ENCODE results near the gene TRIM68. TPM values are rescaled to one million over a fixed set of nuclear protein-coding genes. Genes with fewer than 3 reads are reported as not detected.

The TRIM68 gene, protein sequence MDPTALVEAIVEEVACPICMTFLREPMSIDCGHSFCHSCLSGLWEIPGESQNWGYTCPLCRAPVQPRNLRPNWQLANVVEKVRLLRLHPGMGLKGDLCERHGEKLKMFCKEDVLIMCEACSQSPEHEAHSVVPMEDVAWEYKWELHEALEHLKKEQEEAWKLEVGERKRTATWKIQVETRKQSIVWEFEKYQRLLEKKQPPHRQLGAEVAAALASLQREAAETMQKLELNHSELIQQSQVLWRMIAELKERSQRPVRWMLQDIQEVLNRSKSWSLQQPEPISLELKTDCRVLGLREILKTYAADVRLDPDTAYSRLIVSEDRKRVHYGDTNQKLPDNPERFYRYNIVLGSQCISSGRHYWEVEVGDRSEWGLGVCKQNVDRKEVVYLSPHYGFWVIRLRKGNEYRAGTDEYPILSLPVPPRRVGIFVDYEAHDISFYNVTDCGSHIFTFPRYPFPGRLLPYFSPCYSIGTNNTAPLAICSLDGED
- 8.2 to 10.7 TPM (median 8.7 TPM) in 3 replicates for total RNA-seq (2021)
- Bru-seq, nascent RNA, result percentile 68 among the genes with signal in this experiment
- long read RNA-seq, experiment 1, transcript TRIM68-201 (7 exons, 3,352 nt), result major isoform, 31 of 46 reads
- long read RNA-seq, experiment 1, partial matches to known transcripts, result 2 of 46 reads
- long read RNA-seq, experiment 1, other reads (novel, unspliced or antisense), result 13 of 46 reads
- long read RNA-seq, experiment 2, partial matches to known transcripts, result 0 of 9 reads
- long read RNA-seq, experiment 2, other reads (novel, unspliced or antisense), result 6 of 9 reads
- long read RNA-seq, experiment 3, partial matches to known transcripts, result 0 of 1 reads
- long read RNA-seq, experiment 3, other reads (novel, unspliced or antisense), result 0 of 1 reads

DNA sequence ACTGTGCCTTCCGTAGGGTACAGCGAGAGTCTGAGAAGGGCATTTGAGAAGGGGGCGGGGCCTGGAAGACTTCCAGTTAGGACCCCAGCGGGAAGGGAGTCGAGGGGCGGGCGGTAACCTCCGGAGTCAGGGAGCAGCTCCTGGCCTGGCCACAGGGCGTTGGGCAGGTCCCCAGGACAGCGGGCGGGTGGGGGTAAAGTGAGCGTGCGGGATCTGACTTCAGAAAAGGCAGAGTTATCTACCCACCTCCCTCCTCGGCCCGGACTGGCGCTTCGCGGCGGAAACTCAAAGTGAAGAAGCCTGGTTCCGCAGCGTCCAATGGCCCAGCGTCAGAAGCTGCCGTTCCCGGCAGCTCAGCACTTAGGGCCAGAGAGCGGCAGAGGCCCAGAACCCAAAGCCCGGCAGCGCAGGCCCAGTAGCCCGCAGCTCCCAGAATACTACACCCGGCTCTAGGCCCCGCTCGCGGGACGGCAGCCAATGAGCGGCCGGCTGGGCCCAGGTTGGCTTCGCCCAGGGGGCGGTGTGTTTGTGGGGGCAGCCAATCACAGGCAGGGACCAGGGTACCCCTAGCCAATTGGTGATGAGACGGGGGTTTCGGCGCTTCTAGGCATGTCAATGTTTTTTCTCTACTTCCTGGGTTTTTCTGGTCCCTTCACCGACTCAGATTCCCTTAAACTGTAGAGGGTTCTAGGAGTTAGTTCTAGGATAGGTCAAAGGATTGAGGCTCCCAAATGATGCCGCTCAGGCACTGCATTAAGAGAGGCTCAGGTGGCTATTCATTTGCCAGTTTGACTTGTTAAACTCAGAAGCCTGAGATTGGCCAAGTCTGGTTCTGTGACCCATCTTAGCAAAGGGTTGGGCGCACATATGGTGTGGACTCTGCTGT is at the start of gene TRIM68:
Gene TRIM68, minus strand, starts transcription at position 451 of the 886 bp plus-strand sequence. CDS start 2,727 bp downstream, outside the sequence.
- Mint-ChIP-seq H3K4me3 (peak within 1 kb of the TSS; percentile 77), H3K4me1 (peaks cover 9% of the 10 kb centered on the region), H3K27ac (peak within 1 kb of the TSS; percentile 45), H3K36me3 (no peaks in the 10 kb centered on the region; the same call in 1 of the 2 replicates), H3K9me3 (peaks cover 6% of the 10 kb centered on the region; the same call in 1 of the 2 replicates), H3K27me3 (ENCODE audit: low read depth) (peaks cover 19% of the 10 kb centered on the region)
- DNase-seq (ENCODE audit: low spot score), result peak; percentile 95
- POLR2A ChIA-PET, result interaction anchor here (0.7 to 1.0 kb wide), 3 partner anchors 9 to 1201 kb away, joined by 3 read pairs; no protein-coding TSS in a partner anchor
- CTCF ChIA-PET, result interaction anchor here (0.6 to 2.7 kb wide), 6 partner anchors 10 to 421 kb away, joined by 3 to 18 read pairs (median 5); partner anchors contain the start of gene OR51D1
- ATAC-seq, result peak; percentile 98
- TF ChIP-seq, protein P1, sequence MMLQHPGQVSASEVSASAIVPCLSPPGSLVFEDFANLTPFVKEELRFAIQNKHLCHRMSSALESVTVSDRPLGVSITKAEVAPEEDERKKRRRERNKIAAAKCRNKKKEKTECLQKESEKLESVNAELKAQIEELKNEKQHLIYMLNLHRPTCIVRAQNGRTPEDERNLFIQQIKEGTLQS (CRISPR knock-in tag; conservative IDR thresholded peaks at IDR 0.05), result no peak
- TF ChIP-seq PRRX2 (CRISPR knock-in tag; IDR thresholded peaks at IDR 0.05) (no peak), ZNF416 (CRISPR knock-in tag; IDR thresholded peaks at IDR 0.05) (0 out of 2 replicates have a peak, but pooled peaks have one; percentile 29), CREB1 (CRISPR knock-in tag; IDR thresholded peaks at IDR 0.05) (no peak), ETV6 (CRISPR knock-in tag; IDR thresholded peaks at IDR 0.05) (no peak), TEAD4 (CRISPR knock-in tag; IDR thresholded peaks at IDR 0.05) (no peak), ZBTB21 (CRISPR knock-in tag; IDR thresholded peaks at IDR 0.05; ENCODE audit: borderline replicate concordance) (no peak), ZNF423 (CRISPR knock-in tag; IDR thresholded peaks at IDR 0.05) (no peak), NFATC4 (CRISPR knock-in tag; IDR thresholded peaks at IDR 0.05) (no peak), ELF4 (CRISPR knock-in tag; IDR thresholded peaks at IDR 0.05; ENCODE audit: low read depth) (no peak)
- TF ChIP-seq, protein P2, sequence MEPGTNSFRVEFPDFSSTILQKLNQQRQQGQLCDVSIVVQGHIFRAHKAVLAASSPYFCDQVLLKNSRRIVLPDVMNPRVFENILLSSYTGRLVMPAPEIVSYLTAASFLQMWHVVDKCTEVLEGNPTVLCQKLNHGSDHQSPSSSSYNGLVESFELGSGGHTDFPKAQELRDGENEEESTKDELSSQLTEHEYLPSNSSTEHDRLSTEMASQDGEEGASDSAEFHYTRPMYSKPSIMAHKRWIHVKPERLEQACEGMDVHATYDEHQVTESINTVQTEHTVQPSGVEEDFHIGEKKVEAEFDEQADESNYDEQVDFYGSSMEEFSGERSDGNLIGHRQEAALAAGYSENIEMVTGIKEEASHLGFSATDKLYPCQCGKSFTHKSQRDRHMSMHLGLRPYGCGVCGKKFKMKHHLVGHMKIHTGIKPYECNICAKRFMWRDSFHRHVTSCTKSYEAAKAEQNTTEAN (CRISPR knock-in tag; IDR thresholded peaks at IDR 0.05), result no peak
- TF ChIP-seq, protein P3, sequence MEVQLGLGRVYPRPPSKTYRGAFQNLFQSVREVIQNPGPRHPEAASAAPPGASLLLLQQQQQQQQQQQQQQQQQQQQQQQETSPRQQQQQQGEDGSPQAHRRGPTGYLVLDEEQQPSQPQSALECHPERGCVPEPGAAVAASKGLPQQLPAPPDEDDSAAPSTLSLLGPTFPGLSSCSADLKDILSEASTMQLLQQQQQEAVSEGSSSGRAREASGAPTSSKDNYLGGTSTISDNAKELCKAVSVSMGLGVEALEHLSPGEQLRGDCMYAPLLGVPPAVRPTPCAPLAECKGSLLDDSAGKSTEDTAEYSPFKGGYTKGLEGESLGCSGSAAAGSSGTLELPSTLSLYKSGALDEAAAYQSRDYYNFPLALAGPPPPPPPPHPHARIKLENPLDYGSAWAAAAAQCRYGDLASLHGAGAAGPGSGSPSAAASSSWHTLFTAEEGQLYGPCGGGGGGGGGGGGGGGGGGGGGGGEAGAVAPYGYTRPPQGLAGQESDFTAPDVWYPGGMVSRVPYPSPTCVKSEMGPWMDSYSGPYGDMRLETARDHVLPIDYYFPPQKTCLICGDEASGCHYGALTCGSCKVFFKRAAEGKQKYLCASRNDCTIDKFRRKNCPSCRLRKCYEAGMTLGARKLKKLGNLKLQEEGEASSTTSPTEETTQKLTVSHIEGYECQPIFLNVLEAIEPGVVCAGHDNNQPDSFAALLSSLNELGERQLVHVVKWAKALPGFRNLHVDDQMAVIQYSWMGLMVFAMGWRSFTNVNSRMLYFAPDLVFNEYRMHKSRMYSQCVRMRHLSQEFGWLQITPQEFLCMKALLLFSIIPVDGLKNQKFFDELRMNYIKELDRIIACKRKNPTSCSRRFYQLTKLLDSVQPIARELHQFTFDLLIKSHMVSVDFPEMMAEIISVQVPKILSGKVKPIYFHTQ (CRISPR knock-in tag; IDR thresholded peaks at IDR 0.05), result no peak
- TF ChIP-seq, protein P4, sequence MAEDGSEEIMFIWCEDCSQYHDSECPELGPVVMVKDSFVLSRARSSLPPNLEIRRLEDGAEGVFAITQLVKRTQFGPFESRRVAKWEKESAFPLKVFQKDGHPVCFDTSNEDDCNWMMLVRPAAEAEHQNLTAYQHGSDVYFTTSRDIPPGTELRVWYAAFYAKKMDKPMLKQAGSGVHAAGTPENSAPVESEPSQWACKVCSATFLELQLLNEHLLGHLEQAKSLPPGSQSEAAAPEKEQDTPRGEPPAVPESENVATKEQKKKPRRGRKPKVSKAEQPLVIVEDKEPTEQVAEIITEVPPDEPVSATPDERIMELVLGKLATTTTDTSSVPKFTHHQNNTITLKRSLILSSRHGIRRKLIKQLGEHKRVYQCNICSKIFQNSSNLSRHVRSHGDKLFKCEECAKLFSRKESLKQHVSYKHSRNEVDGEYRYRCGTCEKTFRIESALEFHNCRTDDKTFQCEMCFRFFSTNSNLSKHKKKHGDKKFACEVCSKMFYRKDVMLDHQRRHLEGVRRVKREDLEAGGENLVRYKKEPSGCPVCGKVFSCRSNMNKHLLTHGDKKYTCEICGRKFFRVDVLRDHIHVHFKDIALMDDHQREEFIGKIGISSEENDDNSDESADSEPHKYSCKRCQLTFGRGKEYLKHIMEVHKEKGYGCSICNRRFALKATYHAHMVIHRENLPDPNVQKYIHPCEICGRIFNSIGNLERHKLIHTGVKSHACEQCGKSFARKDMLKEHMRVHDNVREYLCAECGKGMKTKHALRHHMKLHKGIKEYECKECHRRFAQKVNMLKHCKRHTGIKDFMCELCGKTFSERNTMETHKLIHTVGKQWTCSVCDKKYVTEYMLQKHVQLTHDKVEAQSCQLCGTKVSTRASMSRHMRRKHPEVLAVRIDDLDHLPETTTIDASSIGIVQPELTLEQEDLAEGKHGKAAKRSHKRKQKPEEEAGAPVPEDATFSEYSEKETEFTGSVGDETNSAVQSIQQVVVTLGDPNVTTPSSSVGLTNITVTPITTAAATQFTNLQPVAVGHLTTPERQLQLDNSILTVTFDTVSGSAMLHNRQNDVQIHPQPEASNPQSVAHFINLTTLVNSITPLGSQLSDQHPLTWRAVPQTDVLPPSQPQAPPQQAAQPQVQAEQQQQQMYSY (CRISPR knock-in tag; IDR thresholded peaks at IDR 0.05), result peak; percentile 57
- TF ChIP-seq, protein P5, sequence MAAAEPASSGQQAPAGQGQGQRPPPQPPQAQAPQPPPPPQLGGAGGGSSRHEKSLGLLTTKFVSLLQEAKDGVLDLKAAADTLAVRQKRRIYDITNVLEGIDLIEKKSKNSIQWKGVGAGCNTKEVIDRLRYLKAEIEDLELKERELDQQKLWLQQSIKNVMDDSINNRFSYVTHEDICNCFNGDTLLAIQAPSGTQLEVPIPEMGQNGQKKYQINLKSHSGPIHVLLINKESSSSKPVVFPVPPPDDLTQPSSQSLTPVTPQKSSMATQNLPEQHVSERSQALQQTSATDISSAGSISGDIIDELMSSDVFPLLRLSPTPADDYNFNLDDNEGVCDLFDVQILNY (CRISPR knock-in tag; IDR thresholded peaks at IDR 0.05), result no peak
- TF ChIP-seq, protein P6, sequence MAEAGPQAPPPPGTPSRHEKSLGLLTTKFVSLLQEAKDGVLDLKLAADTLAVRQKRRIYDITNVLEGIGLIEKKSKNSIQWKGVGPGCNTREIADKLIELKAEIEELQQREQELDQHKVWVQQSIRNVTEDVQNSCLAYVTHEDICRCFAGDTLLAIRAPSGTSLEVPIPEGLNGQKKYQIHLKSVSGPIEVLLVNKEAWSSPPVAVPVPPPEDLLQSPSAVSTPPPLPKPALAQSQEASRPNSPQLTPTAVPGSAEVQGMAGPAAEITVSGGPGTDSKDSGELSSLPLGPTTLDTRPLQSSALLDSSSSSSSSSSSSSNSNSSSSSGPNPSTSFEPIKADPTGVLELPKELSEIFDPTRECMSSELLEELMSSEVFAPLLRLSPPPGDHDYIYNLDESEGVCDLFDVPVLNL (CRISPR knock-in tag; IDR thresholded peaks at IDR 0.05; ENCODE audit: borderline replicate concordance, low read depth), result no peak
- TF ChIP-seq, protein P7, sequence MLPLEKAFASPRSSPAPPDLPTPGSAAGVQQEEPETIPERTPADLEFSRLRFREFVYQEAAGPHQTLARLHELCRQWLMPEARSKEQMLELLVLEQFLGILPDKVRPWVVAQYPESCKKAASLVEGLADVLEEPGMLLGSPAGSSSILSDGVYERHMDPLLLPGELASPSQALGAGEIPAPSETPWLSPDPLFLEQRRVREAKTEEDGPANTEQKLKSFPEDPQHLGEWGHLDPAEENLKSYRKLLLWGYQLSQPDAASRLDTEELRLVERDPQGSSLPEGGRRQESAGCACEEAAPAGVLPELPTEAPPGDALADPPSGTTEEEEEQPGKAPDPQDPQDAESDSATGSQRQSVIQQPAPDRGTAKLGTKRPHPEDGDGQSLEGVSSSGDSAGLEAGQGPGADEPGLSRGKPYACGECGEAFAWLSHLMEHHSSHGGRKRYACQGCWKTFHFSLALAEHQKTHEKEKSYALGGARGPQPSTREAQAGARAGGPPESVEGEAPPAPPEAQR (CRISPR knock-in tag; IDR thresholded peaks at IDR 0.05), result no peak
- TF ChIP-seq, protein P8, sequence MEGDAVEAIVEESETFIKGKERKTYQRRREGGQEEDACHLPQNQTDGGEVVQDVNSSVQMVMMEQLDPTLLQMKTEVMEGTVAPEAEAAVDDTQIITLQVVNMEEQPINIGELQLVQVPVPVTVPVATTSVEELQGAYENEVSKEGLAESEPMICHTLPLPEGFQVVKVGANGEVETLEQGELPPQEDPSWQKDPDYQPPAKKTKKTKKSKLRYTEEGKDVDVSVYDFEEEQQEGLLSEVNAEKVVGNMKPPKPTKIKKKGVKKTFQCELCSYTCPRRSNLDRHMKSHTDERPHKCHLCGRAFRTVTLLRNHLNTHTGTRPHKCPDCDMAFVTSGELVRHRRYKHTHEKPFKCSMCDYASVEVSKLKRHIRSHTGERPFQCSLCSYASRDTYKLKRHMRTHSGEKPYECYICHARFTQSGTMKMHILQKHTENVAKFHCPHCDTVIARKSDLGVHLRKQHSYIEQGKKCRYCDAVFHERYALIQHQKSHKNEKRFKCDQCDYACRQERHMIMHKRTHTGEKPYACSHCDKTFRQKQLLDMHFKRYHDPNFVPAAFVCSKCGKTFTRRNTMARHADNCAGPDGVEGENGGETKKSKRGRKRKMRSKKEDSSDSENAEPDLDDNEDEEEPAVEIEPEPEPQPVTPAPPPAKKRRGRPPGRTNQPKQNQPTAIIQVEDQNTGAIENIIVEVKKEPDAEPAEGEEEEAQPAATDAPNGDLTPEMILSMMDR (IDR thresholded peaks at IDR 0.05), result no peak
- TF ChIP-seq, protein P9, sequence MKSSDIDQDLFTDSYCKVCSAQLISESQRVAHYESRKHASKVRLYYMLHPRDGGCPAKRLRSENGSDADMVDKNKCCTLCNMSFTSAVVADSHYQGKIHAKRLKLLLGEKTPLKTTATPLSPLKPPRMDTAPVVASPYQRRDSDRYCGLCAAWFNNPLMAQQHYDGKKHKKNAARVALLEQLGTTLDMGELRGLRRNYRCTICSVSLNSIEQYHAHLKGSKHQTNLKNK (CRISPR knock-in tag; IDR thresholded peaks at IDR 0.05), result no peak

Measured in WTC11 (cell line).